Mesothelial cell of epicardium (in vitro differentiated cells): ENCODE results near the gene CDKAL1. TPM values are rescaled to one million over a fixed set of nuclear protein-coding genes. Genes with fewer than 3 reads are reported as not detected.

Experiments used
- DNase-seq, 2 experiments: peaks; one replicate each; pipeline ENCODE4 v3.0.0; 2021; ENCODE audit warnings: low spot score in 2 of 2; ENCODE audit not compliant: unreplicated experiment in 2 of 2
- H3K27ac Mint-ChIP-seq: 2 replicates; pipeline ENCODE4 v1.8.0; 2021; ENCODE audit warnings: mixed read lengths
- H3K27me3 Mint-ChIP-seq: 2 replicates; pipeline ENCODE4 v1.8.0; 2021; ENCODE audit warnings: low read depth, mixed read lengths
- H3K36me3 Mint-ChIP-seq: 2 replicates; pipeline ENCODE4 v1.8.0; 2021; ENCODE audit warnings: mixed read lengths
- H3K4me1 Mint-ChIP-seq: 2 replicates; pipeline ENCODE4 v1.8.0; 2021; ENCODE audit warnings: mixed read lengths
- H3K4me3 Mint-ChIP-seq: 2 replicates; pipeline ENCODE4 v1.8.0; 2021; ENCODE audit warnings: mild to moderate bottlenecking, moderate library complexity, mixed read lengths
- H3K9me3 Mint-ChIP-seq: 2 replicates; pipeline ENCODE4 v1.8.0; 2021; ENCODE audit warnings: mixed read lengths
- total RNA-seq: library from RNA; stranded (reverse); gene quantifications from 3 replicates; pipeline ENCODE4 v1.2.1, GENCODE V29; 2021
- TF ChIP-seq, protein P1 (sequence below): fragments of 200-600 bp; sonication (generic); IDR thresholded peaks from one replicate; pipeline ENCODE4 v1.5.0; 2021; ENCODE audit warnings: antibody characterized with exemption; ENCODE audit not compliant: unreplicated experiment

Gene CDKAL1
- total RNA-seq, 1 donor from 2014 or later = 22.6 TPM

DNA sequence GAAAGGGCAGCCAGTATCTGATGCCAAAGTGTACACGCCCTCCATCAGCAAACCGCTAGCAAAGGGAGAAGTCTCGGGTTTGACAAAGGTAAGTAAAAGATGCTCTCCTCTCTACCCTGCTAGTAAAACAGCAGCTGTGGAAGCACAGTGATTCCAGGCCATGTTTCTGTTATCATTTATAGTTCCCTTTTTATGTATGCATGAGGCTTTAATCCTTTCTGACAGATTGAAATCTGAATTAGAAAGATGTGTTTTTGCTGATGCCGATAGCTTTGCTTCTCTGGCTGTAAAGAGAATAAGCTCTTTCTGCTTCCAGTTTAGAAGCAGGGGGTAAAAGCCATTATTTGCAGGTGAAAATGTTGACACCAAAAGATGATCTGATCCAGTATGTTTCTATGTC, 666.9 kb downstream of the CDKAL1 start:
- peaks cover 41% of the 10 kb centered on the region for H3K4me1 Mint-ChIP-seq
- no peak overlapping the region for H3K4me3 Mint-ChIP-seq
- TF ChIP-seq, protein P1, sequence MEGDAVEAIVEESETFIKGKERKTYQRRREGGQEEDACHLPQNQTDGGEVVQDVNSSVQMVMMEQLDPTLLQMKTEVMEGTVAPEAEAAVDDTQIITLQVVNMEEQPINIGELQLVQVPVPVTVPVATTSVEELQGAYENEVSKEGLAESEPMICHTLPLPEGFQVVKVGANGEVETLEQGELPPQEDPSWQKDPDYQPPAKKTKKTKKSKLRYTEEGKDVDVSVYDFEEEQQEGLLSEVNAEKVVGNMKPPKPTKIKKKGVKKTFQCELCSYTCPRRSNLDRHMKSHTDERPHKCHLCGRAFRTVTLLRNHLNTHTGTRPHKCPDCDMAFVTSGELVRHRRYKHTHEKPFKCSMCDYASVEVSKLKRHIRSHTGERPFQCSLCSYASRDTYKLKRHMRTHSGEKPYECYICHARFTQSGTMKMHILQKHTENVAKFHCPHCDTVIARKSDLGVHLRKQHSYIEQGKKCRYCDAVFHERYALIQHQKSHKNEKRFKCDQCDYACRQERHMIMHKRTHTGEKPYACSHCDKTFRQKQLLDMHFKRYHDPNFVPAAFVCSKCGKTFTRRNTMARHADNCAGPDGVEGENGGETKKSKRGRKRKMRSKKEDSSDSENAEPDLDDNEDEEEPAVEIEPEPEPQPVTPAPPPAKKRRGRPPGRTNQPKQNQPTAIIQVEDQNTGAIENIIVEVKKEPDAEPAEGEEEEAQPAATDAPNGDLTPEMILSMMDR = no peak
- peaks cover 7% of the 10 kb centered on the region for H3K9me3 Mint-ChIP-seq
- H3K27me3 Mint-ChIP-seq = no peaks in the 10 kb centered on the region
- H3K27ac Mint-ChIP-seq = no peak overlapping the region
- H3K36me3 Mint-ChIP-seq = peaks cover 5% of the 10 kb centered on the region
- no peak for DNase-seq

DNA sequence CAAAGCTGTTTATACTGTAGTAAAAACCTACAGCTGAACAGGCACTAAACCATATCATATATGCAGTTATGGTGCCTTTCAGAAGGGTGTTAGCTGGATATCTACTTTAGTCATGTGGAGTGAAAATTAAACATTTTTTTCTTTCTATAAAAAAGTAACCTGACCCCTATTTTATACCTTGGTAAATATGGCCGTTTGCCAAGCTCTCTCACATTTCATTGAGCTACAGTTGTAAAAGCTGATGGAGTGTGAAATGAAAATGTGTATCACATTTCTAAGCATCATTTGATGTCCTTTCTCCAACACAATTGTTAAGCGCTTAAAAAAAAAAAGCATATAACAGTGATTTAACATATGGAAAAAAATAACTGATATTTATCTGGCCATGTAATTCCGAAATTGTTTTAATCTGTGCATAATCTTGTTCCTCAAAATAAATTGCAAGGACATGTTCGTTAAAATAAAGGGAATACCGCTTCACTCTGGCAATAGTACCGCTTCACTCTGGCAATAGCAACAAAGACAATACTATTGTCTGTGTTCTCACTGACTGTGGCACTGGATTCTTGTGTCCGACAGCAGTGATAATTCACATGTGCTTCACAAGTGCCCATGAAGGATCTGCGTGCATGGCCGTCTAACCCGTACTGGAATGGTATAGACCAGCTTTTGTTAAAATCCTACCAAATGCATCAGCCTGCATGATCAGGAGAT, 667.5 kb downstream of the CDKAL1 start:
- no peak overlapping the region for H3K27ac Mint-ChIP-seq
- H3K4me1 Mint-ChIP-seq = peaks cover 41% of the 10 kb centered on the region

DNA sequence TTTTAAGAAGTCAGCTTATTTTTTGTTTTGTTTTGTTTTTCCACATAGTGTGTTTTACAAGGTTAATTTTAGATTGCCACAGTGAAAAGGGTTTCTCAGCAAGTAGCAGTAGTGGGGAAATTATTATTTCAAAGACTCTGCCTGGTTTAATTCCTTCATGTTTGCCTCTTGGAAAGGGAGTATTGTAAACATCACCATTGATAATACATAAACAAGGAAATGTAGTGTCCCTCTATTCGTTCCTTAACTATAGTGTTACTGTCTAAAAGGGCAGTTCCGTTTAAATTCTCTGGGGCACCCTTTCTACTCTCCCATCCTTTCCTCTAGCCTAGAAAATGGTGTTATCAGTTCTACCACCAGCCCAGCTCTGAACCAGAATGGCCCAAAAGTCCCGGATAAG, 668.3 kb downstream of the CDKAL1 start:
- Mint-ChIP-seq H3K4me3 (no peak overlapping the region), H3K27me3 (no peaks in the 10 kb centered on the region), H3K4me1 (peaks cover 39% of the 10 kb centered on the region), H3K27ac (no peak overlapping the region), H3K9me3 (peaks cover 7% of the 10 kb centered on the region), H3K36me3 (peaks cover 7% of the 10 kb centered on the region)
- TF ChIP-seq, protein P1 = no peak
- DNase-seq = no peak

More for the DNA sequence above, 667.5 kb downstream of the CDKAL1 start:
- no peak for DNase-seq
- Mint-ChIP-seq H3K36me3 (peaks cover 7% of the 10 kb centered on the region), H3K27me3 (no peaks in the 10 kb centered on the region), H3K9me3 (peaks cover 7% of the 10 kb centered on the region), H3K4me3 (no peak overlapping the region)
- TF ChIP-seq, protein P1 = no peak

DNA sequence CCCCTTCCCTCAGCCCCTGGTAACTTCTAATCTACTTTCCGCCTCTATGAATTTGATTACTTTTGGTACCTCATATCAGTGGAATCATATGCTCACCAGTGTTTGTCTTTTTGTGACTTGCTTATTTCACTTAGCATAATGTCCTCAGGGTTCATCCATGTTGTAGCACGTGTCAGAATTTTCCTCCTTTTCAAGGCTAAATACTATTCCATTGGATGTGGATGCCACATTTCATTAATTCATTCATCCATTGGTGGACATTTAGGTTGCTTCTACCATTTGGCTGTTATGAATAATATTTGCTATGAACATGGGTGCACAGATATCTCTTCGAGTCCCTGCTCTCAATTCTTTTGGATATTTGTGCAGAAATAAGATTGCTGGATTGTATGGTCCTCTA, 670.7 kb downstream of the CDKAL1 start:
- no peak overlapping the region for H3K4me3 Mint-ChIP-seq
- TF ChIP-seq, protein P1 = no peak
- peaks cover 7% of the 10 kb centered on the region for H3K9me3 Mint-ChIP-seq
- H3K36me3 Mint-ChIP-seq = peaks cover 7% of the 10 kb centered on the region
- H3K27ac Mint-ChIP-seq = no peak overlapping the region
- no peaks in the 10 kb centered on the region for H3K27me3 Mint-ChIP-seq
- peaks cover 32% of the 10 kb centered on the region for H3K4me1 Mint-ChIP-seq
- no peak for DNase-seq

DNA sequence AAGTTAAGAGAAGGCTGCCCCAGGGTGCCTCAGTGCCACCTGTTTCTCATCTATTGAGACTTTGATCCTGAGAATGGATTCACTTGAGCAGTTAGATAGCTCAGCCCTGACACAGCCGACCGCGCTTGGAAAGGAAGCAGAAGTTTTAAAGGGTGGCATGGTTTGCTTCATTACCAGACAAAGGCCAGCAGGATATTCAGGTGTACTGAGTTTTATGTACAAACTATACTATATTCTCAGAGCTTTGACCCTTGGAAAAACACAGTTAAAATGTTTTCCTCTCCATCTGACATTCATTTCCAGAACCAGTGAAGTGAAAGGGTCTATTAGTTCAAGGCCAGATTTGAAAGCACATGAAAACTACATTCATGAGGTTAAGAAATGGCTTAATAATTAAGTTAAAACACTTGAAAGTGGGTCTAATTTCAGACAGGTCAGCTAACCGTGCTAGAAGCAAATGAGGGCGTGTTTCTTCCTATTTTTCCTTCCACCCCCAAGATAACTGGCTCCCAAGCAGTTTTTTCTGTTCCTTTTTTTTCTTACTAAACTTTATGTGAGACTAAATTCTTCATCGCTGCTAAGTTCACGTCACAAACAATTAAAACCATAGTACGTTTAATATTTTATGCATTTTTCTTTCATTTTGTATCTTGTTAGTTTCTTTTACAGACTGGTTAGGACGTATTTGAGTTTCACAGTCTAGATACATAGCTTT, 674.0 kb downstream of the CDKAL1 start:
- Mint-ChIP-seq H3K4me3 (no peak overlapping the region), H3K9me3 (peaks cover 22% of the 10 kb centered on the region), H3K36me3 (peaks cover 12% of the 10 kb centered on the region), H3K4me1 (peaks cover 24% of the 10 kb centered on the region), H3K27ac (no peak overlapping the region), H3K27me3 (no peaks in the 10 kb centered on the region)
- TF ChIP-seq, protein P1 = no peak
- DNase-seq = no peak
